Measurements from ENCODE around the gene RAX. TPM values are rescaled to one million over a fixed set of nuclear protein-coding genes. Genes with fewer than 3 reads are reported as not detected.

RAX gene
- total and polyA plus RNA-seq, 2 donors (not counting 1 experiment from before 2014, with no cell fraction given), result not detected

- H3K27ac Mint-ChIP-seq, result no peak overlapping the region
- peaks cover 38% of the 10 kb centered on the region for H3K27me3 Mint-ChIP-seq
- no peak overlapping the region for H3K4me3 ChIP-seq (ENCODE audit: control extremely low read depth in 1 of 5, extremely low read depth in 1 of 5, insufficient read depth in 1 of 5, low read depth in 2 of 5, low read length in 4 of 5)
- no peaks in the 10 kb centered on the region for H3K4me1 Mint-ChIP-seq
- H3K4me1 ChIP-seq (ENCODE audit: control insufficient read depth in 2 of 2, insufficient read depth in 2 of 2, low read length in 2 of 2), result no peaks in the 10 kb centered on the region
- no peak overlapping the region for H3K9ac ChIP-seq (ENCODE audit: low read length)
- POLR2A ChIA-PET, result no interaction called here
- peaks cover 0 to 5% (median 0%) of the 10 kb centered on the region in 3 donors for H3K9me3 ChIP-seq (ENCODE audit: control extremely low read depth in 1 of 3, control insufficient read depth in 2 of 3, insufficient read depth in 1 of 3, low read length in 2 of 3)
- CTCF ChIA-PET, result no interaction called here
- intact Hi-C loops (cut with micrococcal nuclease), result no loop called here
- H3K4me2 ChIP-seq (replicated peaks; ENCODE audit: low read depth, low read length, poor library complexity, severe bottlenecking), result no peak overlapping the region
- no peaks in the 10 kb centered on the region for H3K9me3 Mint-ChIP-seq (ENCODE audit: insufficient read depth)
- no peak for TF ChIP-seq CTCF (IDR thresholded peaks at IDR 0.05)
- no peak for TF ChIP-seq EZH2 (IDR thresholded peaks at IDR 0.05; ENCODE audit: borderline replicate concordance, insufficient read depth, low read depth, low read length, poor library complexity, severe bottlenecking)
- no peak overlapping the region for H2AFZ ChIP-seq (ENCODE audit: insufficient read depth, low read depth, low read length, poor library complexity, severe bottlenecking)
- no peaks in the 10 kb centered on the region for H3K79me2 ChIP-seq (ENCODE audit: control insufficient read depth, insufficient read depth, low read length)
- no peak overlapping the region for H3K27ac ChIP-seq (ENCODE audit: low read length in 2 of 2)
- DNase-seq (no peak), ATAC-seq (ENCODE audit: low read depth) (no peak)
- no peak overlapping the region for H3K4me3 Mint-ChIP-seq
- no peaks in the 10 kb centered on the region for H4K20me1 ChIP-seq (ENCODE audit: control insufficient read depth, insufficient read depth, low read length, poor library complexity, severe bottlenecking)
- H3K27me3 ChIP-seq (replicated peaks in 1 of 4; ENCODE audit: control extremely low read depth in 1 of 4, control insufficient read depth in 3 of 4, insufficient read depth in 4 of 4, low read length in 3 of 4), result peaks cover 0 to 14% (median 4%) of the 10 kb centered on the region in 4 experiments
- no peaks in the 10 kb centered on the region for H3K36me3 ChIP-seq (replicated peaks in 1 of 2; ENCODE audit: control extremely low read depth in 1 of 2, control insufficient read depth in 1 of 2, extremely low read depth in 1 of 2, insufficient read depth in 2 of 2, low read length in 1 of 2)
Measured at GRCh38 chr18:59238385-59238784, 34.9 kb downstream of the RAX start.

GRCh38 chr18:59233017-59233410 lies 40.2 kb downstream of the RAX start:
- DNase-seq (no peak), ATAC-seq (ENCODE audit: low read depth) (no peak)
- Mint-ChIP-seq H3K27me3 (peaks cover 48% of the 10 kb centered on the region), H3K9me3 (ENCODE audit: insufficient read depth) (no peaks in the 10 kb centered on the region), H3K4me1 (no peaks in the 10 kb centered on the region), H3K27ac (no peak overlapping the region), H3K4me3 (no peak overlapping the region)
- H3K27me3 ChIP-seq (replicated peaks in 1 of 4; ENCODE audit: control extremely low read depth in 1 of 4, control insufficient read depth in 3 of 4, insufficient read depth in 4 of 4, low read length in 3 of 4), result peaks cover 0 to 19% (median 4%) of the 10 kb centered on the region in 4 experiments
- no peaks in the 10 kb centered on the region for H4K20me1 ChIP-seq (ENCODE audit: control insufficient read depth, insufficient read depth, low read length, poor library complexity, severe bottlenecking)
- no peak for TF ChIP-seq CTCF (IDR thresholded peaks at IDR 0.05)
- no peak for TF ChIP-seq EZH2 (IDR thresholded peaks at IDR 0.05; ENCODE audit: borderline replicate concordance, insufficient read depth, low read depth, low read length, poor library complexity, severe bottlenecking)
- H3K4me1 ChIP-seq (ENCODE audit: control insufficient read depth in 2 of 2, insufficient read depth in 2 of 2, low read length in 2 of 2), result no peaks in the 10 kb centered on the region
- H3K4me3 ChIP-seq (ENCODE audit: control extremely low read depth in 1 of 5, extremely low read depth in 1 of 5, insufficient read depth in 1 of 5, low read depth in 2 of 5, low read length in 4 of 5), result no peak overlapping the region
- H3K27ac ChIP-seq (ENCODE audit: low read length in 2 of 2), result no peak overlapping the region
- no peaks in the 10 kb centered on the region for H3K9me3 ChIP-seq (ENCODE audit: control extremely low read depth in 1 of 3, control insufficient read depth in 2 of 3, insufficient read depth in 1 of 3, low read length in 2 of 3)
- no peak overlapping the region for H3K4me2 ChIP-seq (replicated peaks; ENCODE audit: low read depth, low read length, poor library complexity, severe bottlenecking)
- intact Hi-C loops (cut with micrococcal nuclease), result no loop called here
- H3K36me3 ChIP-seq (replicated peaks in 1 of 2; ENCODE audit: control extremely low read depth in 1 of 2, control insufficient read depth in 1 of 2, extremely low read depth in 1 of 2, insufficient read depth in 2 of 2, low read length in 1 of 2), result no peaks in the 10 kb centered on the region
- H3K79me2 ChIP-seq (ENCODE audit: control insufficient read depth, insufficient read depth, low read length), result no peaks in the 10 kb centered on the region
- no peak overlapping the region for H2AFZ ChIP-seq (ENCODE audit: insufficient read depth, low read depth, low read length, poor library complexity, severe bottlenecking)
- H3K9ac ChIP-seq (ENCODE audit: low read length), result no peak overlapping the region
- 63% methylated on average over 3 of the region's 6 CpGs for WGBS (ENCODE audit: insufficient coverage)
- CTCF ChIA-PET, result no interaction called here
- POLR2A ChIA-PET, result no interaction called here
